ENCODE results near the gene ATP5F1A.
A peak's percentile ranks its signal among the peaks of the same experiment; 100 is the strongest.
"Not testable (repeated sequence)": the region's sequence is repeated elsewhere in the genome, so short reads cannot be mapped to it uniquely, and the experiment has no call there.

The ATP5F1A gene

DNA sequence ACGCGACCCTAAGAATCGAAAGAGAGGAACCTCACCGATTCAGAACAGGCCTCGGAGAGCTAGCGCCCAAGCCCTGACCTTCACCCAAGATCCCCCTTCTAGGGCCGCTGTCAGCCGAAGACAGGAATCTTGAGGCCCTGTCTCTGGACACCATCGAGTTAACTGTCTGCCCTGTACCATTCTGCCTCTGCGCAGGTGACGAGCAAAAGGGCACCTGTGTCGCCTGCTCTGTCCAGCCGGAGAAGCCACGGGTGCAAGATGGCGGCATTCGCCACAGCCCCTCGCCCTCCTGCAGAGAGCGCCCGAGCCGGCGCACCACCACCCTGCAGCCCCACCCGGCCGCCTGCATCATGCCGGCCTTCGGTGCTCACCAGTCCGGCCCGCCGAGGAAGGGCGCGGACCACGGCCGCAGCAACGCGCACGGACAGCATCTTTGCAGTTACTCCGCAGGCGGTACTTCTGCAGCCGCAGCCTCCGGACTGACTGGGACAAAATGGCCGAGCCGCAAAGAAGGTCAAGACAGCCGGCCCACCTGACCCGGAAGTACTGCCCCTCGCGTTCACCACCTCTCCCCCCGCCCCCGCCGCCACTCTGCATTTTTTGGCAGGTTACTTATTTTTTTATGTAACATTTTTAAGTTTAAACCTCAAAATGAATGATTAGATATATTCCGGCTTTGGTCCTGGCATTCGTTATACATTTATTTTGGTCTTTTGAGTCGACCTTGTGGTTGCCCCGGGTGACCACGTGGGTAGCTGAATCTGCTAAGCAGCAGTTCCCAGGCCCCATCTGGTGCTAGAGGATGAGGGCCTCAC, at the start of gene ATP5F1A:
ATP5F1A (minus strand) TSS at position 496 of the 815 bp plus-strand sequence; CDS start at position 431, 65 bp downstream.
- peak; percentile 18 to 80 for DNase-seq

GRCh38 chr18:46141199-46141598, 43.1 kb upstream of the ATP5F1A start:
- no peak for DNase-seq

- no peak for DNase-seq
Measured at GRCh38 chr18:46140173-46140572, 42.1 kb upstream of the ATP5F1A start.

GRCh38 chr18:46134920-46135675, 37.0 kb upstream of the ATP5F1A start:
- no peak for DNase-seq

- DNase-seq = no peak
Measured at GRCh38 chr18:46133534-46133933, 35.4 kb upstream of the ATP5F1A start.

- not testable (repeated sequence) for DNase-seq
Measured at GRCh38 chr18:46130549-46130948, 32.5 kb upstream of the ATP5F1A start.

- DNase-seq = no peak
Measured at GRCh38 chr18:46130061-46130460, 32.0 kb upstream of the ATP5F1A start.

GRCh38 chr18:46126625-46127024, 28.5 kb upstream of the ATP5F1A start:
- not testable (repeated sequence) for DNase-seq

DNA sequence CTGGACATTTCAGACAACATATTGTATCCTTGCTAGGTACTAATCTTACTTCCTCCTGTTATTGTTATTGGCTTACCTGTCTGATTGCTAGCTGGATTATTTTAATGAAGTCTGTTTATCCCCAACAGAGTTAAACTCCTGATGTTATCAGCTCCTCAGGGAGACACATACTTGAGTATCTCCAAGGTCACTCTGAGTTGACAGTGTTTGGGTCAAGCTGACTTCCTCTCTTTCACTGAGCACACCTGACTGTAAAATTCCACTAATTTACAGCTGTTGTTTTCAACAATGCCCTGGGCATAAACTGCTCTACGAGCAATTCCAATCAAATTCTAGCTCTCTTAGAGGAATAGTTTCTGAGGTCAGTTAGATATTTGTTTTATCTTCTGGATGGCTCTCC, 15.7 kb upstream of the ATP5F1A start:
- no peak for DNase-seq

DNA sequence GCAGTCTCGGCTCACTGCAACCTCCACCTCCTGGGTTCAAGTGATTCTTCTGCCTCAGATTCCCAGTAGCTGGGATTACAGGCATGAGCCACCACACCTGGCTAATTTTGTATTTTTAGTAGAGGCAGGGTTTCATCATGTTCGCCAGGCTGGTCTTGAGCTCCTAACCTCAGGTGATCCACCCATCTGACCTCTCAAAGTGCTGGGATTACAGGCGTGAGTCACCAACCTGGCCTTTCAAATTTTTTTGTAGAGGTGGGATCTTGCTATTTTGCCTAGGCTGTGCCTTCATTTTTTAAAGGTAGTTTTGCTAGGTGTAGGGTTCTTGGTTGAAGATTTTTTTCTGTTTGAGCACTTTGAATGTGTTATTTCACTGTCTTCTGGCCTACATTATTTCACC, 12.3 kb upstream of the ATP5F1A start:
- DNase-seq = no peak

GRCh38 chr18:46109386-46109785, 11.3 kb upstream of the ATP5F1A start:
- DNase-seq = no peak

GRCh38 chr18:46104128-46104911, 6.2 kb upstream of the ATP5F1A start, which contains the start of gene HAUS1:
Gene HAUS1, plus strand, starts transcription at chr18:46104385. Its CDS starts 27 bp downstream, at chr18:46104412.
- DNase-seq = peak; percentile 79 to 87

- DNase-seq = no peak
Measured at GRCh38 chr18:46099463-46099862, 1.4 kb upstream of the ATP5F1A start.

- DNase-seq = peak in 1 of 2 experiments; percentile 48
Measured at GRCh38 chr18:46098616-46098933, 479 bp upstream of the ATP5F1A start.

DNA sequence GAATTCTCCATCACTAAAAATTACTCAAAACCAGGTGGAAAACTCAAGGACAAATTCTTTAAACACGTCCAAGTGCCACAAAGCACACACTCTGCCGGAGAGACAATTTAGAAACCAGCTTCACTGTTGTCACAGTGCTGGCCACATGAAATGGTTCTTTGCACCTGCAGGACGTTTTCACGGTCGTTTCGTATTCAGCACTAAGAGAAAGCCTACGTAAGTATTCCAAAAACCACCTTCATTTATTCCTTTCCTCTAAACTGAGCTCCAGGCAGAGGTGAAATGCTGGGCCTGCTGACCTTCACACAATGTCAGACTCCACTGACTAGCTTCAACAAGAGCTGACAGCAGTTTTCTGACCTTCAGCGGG, 680 bp downstream of the ATP5F1A start:
- DNase-seq = no peak

- no peak for DNase-seq
Measured at GRCh38 chr18:46096651-46097300, 1.3 kb downstream of the ATP5F1A start.

GRCh38 chr18:46095532-46095931, 2.6 kb downstream of the ATP5F1A start:
- no peak for DNase-seq

DNA sequence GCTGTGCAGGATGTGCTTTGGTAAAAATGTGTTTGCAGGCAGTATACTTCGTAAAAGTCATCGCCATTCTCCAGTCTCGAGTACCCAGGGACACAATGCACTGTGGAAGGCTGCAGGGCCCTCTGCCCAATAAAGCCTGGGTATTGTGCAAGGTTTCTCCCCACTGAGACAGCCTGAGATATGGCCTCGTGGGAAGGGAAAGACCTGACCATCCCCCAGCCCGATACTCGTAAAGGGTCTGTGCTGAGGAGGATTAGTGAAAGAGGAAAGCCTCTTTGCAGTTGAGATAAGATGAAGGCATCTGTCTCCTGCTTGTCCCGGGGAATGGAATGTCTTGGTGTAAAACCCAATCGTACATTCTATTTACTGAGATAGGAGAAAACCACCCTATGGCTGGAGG, 9.6 kb downstream of the ATP5F1A start:
- DNase-seq = not testable (repeated sequence)

DNA sequence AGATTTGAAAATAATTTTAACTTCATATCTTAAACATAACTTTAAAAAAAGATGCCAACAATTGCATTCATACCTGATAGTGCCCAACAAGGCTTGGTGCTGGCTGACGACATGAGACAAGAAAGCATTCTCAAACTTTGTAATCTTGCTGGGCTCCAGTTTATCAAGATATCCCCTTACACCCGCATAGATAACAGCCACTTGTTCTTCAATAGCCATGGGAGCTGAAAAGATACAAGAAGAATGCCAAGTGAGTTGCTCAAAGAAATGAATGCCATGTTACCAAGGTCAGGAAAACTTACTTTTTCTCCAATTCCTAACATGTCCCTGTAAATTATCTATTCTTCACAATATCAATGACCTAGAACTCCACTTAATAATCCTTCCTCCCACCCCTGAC, 13.7 kb downstream of the ATP5F1A start:
- DNase-seq = no peak

GRCh38 chr18:46080156-46080555, 17.9 kb downstream of the ATP5F1A start:
- no peak for DNase-seq

DNA sequence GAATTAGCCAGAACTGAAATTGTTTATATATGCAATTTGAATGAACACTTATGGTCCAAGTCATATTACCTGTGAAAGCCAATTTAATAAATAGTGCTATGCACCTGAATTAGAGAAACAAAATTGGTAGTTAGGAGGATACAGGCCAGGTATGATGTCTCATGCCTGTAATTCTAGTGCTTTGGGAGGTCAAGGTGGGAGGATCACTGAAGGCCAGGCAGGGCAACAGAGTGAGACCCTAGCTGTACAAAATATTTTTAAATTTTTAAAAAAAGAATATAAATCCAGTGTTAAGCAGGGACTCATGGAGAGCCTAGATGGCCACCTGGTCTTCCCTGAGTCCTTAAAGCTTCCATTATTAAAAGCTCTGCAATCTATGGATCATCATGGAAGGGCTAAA, 18.8 kb downstream of the ATP5F1A start:
- no peak for DNase-seq

DNA sequence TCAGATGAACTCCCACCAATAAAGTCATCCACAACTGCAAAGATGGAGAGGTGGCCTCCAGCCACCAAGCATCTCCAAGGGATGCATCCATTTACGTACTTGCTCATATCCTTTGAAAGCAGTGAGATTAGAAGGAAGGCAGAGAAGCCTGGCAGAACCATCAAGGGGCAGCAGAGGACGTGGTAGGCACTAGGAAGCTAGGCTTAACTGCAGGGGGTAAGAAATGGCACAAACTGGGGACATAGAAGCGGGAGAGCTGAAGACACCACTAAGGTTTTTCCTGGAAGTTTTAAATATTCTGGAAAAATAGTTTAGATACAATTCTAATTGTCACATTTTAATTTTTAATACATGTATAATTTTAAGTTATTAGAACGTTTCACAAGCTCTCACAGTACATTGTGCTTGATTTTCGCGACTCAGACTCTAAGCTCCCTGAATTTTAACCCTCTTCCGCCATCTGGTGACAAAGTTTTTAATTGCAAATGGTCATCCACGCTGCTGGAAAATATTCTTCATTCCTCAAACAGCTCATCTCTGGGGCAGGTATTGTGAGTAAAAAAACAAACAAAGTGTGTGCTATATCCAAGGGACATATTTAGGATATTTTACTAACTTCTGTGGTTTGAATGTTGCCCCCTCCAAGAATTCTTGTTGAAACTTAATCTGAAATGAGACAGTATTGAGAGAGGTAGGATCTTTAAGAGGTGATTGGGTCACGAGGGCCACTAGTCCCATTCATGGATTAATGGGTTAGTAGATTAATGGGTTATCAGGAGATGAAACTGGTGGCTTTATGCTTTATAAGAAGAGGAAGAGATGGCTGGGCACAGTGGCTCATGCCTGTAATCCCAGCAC, 24.4 kb downstream of the ATP5F1A start:
- DNase-seq = peak in 1 of 2 experiments; percentile 24
